Measurements from ENCODE around the gene AKR1E2. TPM values are rescaled to one million over a fixed set of nuclear protein-coding genes. Genes with fewer than 3 reads are reported as not detected.

Gene AKR1E2
- total and polyA plus RNA-seq, 7 donors, result 0.65 to 5.1 (median 1.8) TPM

GRCh38 chr10:4848356-4849041, 22.5 kb downstream of the AKR1E2 start:
- intact Hi-C loops (cut with DNase I), result loop anchor here (2.0 to 10.0 kb wide), 4 partner anchors 136 to 539 kb away; no protein-coding TSS in a partner anchor
- H3K36me3 ChIP-seq (ENCODE audit: insufficient read depth in 1 of 2, low read depth in 1 of 2), result peaks cover 0 to 17% of the 10 kb centered on the region in 2 donors
- peaks cover 7% of the 10 kb centered on the region for H3K4me1 ChIP-seq
- TF ChIP-seq, protein P1, sequence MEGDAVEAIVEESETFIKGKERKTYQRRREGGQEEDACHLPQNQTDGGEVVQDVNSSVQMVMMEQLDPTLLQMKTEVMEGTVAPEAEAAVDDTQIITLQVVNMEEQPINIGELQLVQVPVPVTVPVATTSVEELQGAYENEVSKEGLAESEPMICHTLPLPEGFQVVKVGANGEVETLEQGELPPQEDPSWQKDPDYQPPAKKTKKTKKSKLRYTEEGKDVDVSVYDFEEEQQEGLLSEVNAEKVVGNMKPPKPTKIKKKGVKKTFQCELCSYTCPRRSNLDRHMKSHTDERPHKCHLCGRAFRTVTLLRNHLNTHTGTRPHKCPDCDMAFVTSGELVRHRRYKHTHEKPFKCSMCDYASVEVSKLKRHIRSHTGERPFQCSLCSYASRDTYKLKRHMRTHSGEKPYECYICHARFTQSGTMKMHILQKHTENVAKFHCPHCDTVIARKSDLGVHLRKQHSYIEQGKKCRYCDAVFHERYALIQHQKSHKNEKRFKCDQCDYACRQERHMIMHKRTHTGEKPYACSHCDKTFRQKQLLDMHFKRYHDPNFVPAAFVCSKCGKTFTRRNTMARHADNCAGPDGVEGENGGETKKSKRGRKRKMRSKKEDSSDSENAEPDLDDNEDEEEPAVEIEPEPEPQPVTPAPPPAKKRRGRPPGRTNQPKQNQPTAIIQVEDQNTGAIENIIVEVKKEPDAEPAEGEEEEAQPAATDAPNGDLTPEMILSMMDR (IDR thresholded peaks at IDR 0.05), result no peak
- no peak overlapping the region for H3K27ac ChIP-seq
- ATAC-seq (no peak), DNase-seq (no peak)
- WGBS, 3 donors, result 75 to 81% (median 78%) methylated on average over 7 of the region's 7 CpGs
- H3K9me3 ChIP-seq, result no peaks in the 10 kb centered on the region
- no peak overlapping the region for H3K4me3 ChIP-seq
- H3K27me3 ChIP-seq (ENCODE audit: insufficient read depth in 3 of 3, low read length in 2 of 3), result no peaks in the 10 kb centered on the region

DNA sequence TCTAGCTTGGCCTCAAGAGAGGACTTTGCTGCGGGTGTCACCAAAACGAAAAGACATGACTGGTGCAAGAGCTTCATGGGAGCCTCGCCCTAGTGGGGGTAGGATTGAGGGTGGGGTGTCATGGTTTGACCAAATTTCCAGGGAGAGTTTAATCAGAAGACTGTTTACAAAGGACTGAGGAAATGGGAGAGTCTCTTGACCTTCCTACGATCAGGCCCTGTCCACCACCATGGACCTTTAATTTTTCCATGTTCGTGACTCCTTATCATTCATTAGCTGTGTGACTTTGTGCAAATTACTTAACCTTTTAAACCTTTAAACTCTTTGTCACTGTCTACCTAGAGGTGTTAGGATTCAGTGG, 23.0 kb downstream of the AKR1E2 start:
- 86 to 92% (median 90%) methylated on average over 5 of the region's 5 CpGs for WGBS, 3 donors
- ATAC-seq, result no peak
- no peak for DNase-seq
- Histone ChIP-seq H3K36me3 (ENCODE audit: insufficient read depth in 1 of 2, low read depth in 1 of 2) (peaks cover 0 to 12% of the 10 kb centered on the region in 2 donors), H3K4me3 (no peak overlapping the region), H3K27ac (no peak overlapping the region), H3K4me1 (peaks cover 7% of the 10 kb centered on the region), H3K27me3 (ENCODE audit: insufficient read depth in 3 of 3, low read length in 2 of 3) (no peaks in the 10 kb centered on the region), H3K9me3 (no peaks in the 10 kb centered on the region)
- TF ChIP-seq, protein P1 (IDR thresholded peaks at IDR 0.05), result no peak
- intact Hi-C loops (cut with DNase I), result loop anchor here (2.0 to 10.0 kb wide), 4 partner anchors 136 to 538 kb away; no protein-coding TSS in a partner anchor

DNA sequence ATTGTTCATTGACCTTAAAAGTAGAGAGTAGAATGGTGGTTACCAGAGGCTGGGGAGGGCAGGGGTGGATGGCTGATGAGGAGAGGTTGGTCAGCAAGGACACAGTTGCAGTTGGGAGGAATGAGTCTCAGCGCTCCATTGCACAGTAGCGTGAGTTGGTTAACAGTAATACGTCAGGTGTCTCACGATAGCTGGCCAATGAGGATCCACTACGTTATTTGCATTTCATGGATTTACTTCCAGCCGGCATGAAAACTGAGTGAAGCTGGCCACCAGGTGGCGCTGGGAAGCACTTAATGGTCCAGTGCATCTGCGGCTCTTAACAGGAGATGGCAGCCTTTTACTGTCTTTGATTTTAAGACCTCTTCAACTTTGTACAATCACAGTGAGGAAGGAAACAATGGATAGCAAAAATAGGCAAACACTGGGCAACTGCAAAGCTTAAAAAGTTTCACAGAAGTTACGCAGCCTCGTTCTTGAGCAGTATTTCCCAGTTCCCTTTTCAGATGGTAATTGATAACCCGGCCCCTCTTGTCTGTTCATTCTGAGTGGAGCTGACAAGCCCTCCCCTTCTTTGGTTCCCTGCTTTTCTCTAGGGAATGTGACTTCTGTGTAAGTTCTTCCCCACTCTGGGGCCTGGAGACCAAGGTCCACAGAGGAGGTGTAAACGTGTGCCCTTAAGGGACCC, 23.7 kb downstream of the AKR1E2 start:
- ATAC-seq (peak; percentile 92 to 97 (median 96)), DNase-seq (peak; percentile 89 to 94)
- TF ChIP-seq, protein P1 (IDR thresholded peaks at IDR 0.05), result peak; percentile 99
- Histone ChIP-seq H3K4me3 (peak overlapping the region; percentile 1), H3K27ac (peak overlapping the region; percentile 10), H3K9me3 (no peaks in the 10 kb centered on the region), H3K36me3 (ENCODE audit: insufficient read depth in 1 of 2, low read depth in 1 of 2) (peaks cover 0 to 9% of the 10 kb centered on the region in 2 donors), H3K4me1 (peaks cover 7% of the 10 kb centered on the region), H3K27me3 (ENCODE audit: insufficient read depth in 3 of 3, low read length in 2 of 3) (no peaks in the 10 kb centered on the region)
- WGBS, 3 donors, result 4 to 6% (median 4%) methylated on average over 12 of the region's 12 CpGs
- intact Hi-C loops (cut with DNase I), result loop anchor here (1.0 to 10.0 kb wide), 7 partner anchors 132 to 538 kb away; partner anchors contain the start of gene AKR1C3 (in 1 of the 2)

DNA sequence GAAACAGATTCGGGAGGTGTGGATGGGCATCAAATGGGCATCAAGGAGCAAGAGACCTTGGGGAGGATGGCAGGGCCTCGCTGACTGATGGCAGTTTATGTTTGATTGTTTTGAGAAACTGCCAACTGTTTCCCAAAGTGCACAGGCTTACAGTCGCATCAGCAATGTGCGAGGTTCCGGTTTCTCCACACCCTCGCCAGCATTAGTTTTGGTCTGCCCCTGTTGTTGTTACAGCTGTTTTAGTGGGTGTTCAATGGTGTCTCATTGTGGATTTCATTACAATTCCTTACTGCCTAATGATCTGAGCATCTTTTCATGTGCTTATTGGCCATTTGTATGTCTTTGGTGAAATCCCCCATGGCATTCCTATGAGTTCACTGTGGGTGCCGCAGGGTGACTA, 24.4 kb downstream of the AKR1E2 start:
- H3K36me3 ChIP-seq (ENCODE audit: insufficient read depth in 1 of 2, low read depth in 1 of 2), result peaks cover 0 to 9% of the 10 kb centered on the region in 2 donors
- intact Hi-C loops (cut with DNase I), result loop anchor here (1.0 to 5.0 kb wide), 3 partner anchors 131 to 247 kb away; partner anchors contain the start of gene AKR1C3 (in 1 of the 2)
- WGBS, 3 donors, result 47 to 67% (median 48%) methylated on average over 7 of the region's 7 CpGs
- DNase-seq, result no peak
- H3K9me3 ChIP-seq, result no peaks in the 10 kb centered on the region
- H3K27me3 ChIP-seq (ENCODE audit: insufficient read depth in 3 of 3, low read length in 2 of 3), result no peaks in the 10 kb centered on the region
- peaks cover 7% of the 10 kb centered on the region for H3K4me1 ChIP-seq
- H3K27ac ChIP-seq, result peak overlapping the region; percentile 10
- ATAC-seq, result peak in 2 of 4 donors; percentile 17 to 30
- TF ChIP-seq, protein P1 (IDR thresholded peaks at IDR 0.05), result no peak
- peak overlapping the region; percentile 1 for H3K4me3 ChIP-seq

Data from psoas muscle (tissue), 8 donors.